Measurements from ENCODE around the gene RNF212. TPM values are rescaled to one million over a fixed set of nuclear protein-coding genes. Genes with fewer than 3 reads are reported as not detected.
"Not testable (repeated sequence)": the region's sequence is repeated elsewhere in the genome, so short reads cannot be mapped to it uniquely, and the experiment has no call there.

Gene RNF212, protein sequence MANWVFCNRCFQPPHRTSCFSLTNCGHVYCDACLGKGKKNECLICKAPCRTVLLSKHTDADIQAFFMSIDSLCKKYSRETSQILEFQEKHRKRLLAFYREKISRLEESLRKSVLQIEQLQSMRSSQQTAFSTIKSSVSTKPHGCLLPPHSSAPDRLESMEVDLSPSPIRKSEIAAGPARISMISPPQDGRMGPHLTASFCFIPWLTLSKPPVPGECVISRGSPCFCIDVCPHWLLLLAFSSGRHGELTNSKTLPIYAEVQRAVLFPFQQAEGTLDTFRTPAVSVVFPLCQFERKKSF
- 5.8 TPM for total RNA-seq

DNA sequence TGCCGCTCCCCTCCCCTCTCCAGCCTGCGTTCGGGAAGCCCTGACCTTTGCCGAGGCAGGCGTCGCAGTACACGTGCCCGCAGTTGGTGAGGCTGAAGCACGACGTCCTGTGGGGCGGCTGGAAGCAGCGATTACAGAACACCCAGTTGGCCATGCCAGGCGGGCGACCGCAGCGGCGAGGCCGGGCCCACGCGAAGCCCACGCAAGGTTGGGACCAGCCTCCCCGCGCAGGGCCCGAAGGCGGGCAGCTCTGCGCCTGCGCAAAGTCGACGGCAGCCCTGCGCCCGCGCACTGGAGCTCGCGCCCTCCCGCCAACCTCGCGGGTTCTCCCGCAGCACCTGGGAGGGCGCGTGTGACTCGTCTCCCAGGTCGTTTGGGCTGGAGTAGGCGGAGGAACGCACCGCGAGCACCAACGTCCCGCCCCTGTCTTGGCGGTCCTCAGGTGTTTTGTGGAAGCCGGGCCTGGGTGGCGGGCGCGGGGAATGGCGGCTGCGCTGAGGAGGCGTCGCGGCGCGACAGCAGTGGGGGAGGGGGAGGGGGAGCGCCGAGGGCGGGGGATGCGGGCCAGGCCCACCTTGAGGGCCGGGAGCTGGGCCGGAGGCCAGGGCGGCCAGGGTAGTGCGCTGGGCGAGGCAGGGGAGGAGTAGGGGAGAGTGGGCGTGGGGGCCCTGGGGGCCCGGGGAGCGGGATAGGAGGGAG is at the start of gene RNF212:
RNF212 (minus strand) TSS at position 254 of the 699 bp plus-strand sequence; CDS start at position 154, 100 bp downstream.
- DNase-seq (ENCODE audit: low spot score): no peak

DNA sequence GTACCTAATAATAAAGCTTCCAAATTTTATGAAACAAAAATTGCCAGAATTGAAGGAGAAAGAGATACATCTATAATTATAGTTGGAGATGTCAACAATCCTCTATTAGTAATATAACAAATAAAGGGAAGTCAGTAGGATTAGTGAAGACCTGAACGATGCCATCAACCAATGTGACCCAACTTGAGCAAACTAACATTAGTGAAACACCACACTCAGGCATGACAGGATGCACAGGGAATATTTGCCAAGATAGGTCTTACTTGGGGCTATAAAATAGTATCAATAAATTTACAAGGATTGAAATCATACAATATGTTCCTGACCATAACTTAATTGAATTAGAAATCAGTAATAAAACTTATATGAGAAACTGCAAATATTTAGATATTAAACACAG is 47.0 kb upstream of the RNF212 start:
- DNase-seq (ENCODE audit: low spot score): no peak

DNA sequence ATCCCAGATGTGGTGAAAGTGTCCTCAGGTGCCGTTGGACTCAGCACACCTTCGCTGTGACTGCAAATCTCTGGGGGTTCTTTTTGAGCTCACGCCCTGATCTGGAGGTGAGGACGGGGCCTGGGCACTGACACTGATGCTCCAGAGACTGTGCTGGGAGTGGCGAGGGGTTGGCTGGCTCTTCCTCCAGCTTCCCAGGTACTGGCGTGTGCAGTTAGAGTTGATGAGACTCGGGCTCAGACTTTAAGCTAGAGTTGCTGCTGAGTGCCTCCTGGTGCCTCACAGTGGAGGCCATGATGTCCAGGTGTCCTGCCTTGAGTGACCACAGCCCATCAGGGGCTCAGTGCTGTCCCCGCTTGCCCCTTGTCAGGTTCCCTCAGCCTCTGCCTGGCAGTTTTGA is 42.7 kb upstream of the RNF212 start:
- no peak for DNase-seq (ENCODE audit: low spot score)

DNA sequence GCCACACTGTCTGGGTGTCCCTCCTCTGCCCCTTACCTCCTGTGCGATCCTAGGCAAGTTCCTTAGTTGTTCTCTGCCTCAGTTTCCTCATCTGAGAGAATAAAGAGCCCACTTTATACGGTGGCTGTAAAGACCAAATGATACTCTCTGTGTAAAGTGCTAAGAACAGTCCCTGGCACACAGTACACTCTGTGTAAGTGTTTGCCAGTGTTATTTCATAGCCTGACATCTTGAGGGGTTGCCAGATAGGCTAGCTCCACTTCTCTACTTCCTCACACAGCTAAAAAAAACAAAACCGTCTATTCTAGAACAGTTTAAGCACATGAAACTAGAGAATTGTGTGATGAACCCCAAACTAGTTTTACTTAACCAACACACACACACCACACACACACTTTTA is 42.0 kb upstream of the RNF212 start:
- DNase-seq (ENCODE audit: low spot score): no peak

DNA sequence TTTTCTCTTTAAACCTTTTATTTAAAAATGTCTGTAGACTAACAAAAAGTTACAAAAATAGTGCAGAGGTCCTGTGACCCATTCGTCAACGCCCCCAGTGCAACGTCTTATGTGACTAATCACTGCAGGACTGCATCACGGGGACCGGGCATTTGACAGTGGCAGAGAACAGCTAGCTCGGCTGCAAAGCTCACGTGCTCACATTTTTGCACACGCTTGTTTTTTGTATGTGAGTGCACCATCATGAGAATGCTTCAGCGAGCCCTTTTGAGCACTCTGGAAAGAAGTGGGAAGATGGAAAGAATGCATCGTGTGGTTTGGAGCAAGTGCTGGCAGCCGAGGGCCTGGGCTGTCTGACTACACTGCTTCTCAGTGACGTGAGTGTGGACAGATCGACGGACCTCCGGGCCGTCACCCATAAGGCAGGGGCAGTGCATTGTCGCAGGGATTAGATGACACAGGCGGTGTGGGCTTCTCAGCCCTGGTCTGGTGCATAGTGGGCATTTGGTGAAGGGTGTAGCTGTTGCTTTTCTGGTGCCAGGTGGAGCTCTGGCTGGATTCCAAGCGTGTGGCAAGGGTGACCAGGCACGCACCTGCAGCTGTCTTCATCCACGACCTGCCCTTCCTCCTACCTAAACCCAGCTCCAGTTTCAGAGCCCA is 41.3 kb upstream of the RNF212 start:
- DNase-seq (ENCODE audit: low spot score): no peak

DNA sequence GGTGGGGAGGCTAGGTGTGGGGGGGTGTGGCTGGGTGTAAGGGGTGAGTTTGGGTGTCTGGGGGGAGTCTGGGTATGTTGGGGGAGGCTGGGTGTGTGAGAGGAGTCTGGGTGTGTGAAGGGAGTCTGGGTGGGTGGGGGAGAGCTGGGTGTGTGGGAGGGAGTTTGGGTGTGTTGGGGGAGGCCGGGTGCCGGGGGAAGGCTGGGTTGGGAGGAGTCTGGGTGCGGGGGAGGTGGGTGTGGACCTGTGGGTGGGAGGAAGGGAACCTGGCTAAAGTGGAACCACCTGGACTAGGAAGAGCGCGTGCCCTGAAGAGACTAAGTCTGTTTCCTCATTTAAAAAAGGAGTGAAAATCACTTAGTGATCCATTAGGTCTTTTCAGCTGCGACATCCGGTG is 40.8 kb upstream of the RNF212 start:
- no peak for DNase-seq (ENCODE audit: low spot score)

DNA sequence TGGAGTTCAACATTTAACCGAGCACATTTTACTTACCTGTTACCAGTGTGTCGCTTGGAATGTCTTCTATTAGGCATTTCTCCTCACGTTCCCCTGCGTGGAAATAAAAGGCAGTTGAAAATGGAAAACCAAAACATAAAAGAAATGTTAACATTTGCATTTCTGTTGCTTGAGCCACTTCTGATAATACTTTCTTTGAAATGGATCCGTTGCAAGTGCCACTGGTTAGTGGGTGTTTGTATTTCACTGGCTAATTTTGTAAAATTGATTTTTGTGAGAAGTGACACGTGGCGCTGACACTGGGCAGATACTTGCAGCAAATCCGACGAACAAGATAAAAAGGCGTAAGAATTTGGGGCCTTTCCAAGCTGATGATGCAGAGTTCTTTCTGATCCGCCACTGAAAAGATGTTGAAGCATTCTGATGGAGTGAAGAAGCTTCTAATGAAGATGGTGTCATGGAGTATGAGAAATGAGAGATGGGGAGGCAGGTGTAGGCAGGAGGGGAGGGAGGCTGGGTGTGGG is 40.3 kb upstream of the RNF212 start:
- no peak for DNase-seq (ENCODE audit: low spot score)

DNA sequence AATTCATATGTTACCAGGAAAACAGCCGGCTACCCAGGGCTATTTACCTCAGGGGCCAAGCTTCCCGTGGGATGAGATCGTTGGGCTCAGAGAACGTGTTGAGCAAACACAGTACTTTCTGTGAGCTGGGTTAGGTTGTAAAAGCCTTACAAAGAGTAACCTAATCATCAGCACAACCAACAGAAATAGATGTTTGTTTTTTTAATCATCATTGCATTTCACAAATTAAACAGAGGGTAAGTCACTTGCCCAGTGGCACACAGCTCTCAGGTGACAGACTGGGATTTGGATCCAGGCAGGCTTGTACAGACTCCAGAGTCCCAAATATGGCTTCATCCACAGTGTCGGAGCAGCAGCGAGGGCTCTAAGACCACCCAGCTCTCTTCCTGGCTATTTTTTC is 38.9 kb upstream of the RNF212 start:
- DNase-seq (ENCODE audit: low spot score): no peak

DNA sequence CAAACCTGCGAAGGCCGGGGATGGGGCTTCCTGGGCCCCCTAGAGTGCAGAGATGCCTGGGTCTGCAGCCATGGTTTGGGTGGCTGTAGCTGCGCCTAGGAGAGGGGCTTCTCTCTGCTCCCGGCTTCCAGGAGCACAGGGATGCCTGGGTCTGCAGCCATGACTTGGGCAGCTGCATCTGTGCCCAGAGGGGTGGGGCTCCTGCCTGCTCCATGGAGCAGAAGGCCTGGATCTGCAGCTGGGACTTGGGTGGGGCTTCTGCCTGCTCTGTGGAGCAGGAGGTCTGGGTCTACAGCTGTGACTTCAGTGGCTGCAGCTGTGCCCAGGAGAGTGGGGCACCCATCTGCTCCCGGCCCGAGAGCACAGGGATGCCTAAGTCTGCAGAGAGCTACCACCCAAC is 38.2 kb upstream of the RNF212 start:
- no peak for DNase-seq (ENCODE audit: low spot score)

DNA sequence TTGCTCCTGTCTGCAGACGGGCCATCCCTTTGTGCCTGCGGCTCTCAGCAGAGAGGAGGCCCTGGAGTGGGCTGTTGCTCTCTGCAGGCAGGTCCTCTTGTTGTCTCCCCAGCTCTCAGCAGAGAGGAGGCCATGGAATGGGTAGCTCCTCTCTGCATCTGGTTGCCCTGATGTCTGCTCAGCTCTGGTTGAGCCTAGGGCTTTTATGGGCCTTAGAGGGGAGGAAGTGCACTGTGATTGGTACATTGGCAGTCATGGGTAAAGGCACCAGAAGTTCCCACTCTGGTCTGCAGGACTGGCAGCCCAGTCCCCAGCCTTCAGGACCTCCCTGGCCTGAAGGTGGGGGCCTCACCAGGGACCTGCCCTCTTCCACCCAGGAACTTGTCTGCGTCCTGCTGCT is 37.5 kb upstream of the RNF212 start:
- DNase-seq (ENCODE audit: low spot score): no peak

DNA sequence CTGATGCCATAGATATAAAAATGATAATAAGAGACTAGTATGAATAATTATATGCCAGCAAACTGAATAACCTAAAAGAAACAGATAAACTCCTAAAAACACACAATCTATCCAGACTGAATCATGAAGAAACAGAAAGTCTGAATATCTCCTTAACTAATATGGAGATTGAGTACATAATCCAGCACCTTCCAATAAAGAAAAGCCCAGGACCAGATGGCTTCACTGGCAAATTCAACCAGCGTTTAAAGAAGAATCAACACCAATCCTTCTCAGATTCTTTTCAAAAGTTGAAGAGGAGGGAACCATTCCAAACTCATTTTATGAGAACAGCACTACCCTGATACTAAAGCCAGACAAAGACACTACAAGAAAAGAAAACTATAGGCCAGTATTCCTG is 26.5 kb upstream of the RNF212 start:
- no peak for DNase-seq (ENCODE audit: low spot score)

DNA sequence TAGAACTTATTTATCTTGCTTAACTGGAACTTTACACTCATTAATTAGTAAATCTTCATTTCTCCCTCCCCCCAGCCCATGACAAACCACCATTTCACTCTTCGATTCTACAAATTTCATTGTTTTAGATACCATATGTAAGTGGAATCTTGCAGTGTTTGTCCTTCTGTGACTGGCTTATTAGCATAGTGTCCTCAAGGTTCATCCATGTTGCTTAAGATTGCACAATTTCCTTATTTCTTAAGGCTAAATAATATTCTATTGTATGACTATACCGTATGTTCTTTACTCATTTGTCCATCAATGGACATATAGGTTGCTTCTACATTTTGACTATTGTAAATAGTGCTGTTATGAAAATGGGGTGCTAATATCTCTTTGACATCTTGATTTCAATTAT is 24.5 kb upstream of the RNF212 start:
- DNase-seq (ENCODE audit: low spot score): no peak

DNA sequence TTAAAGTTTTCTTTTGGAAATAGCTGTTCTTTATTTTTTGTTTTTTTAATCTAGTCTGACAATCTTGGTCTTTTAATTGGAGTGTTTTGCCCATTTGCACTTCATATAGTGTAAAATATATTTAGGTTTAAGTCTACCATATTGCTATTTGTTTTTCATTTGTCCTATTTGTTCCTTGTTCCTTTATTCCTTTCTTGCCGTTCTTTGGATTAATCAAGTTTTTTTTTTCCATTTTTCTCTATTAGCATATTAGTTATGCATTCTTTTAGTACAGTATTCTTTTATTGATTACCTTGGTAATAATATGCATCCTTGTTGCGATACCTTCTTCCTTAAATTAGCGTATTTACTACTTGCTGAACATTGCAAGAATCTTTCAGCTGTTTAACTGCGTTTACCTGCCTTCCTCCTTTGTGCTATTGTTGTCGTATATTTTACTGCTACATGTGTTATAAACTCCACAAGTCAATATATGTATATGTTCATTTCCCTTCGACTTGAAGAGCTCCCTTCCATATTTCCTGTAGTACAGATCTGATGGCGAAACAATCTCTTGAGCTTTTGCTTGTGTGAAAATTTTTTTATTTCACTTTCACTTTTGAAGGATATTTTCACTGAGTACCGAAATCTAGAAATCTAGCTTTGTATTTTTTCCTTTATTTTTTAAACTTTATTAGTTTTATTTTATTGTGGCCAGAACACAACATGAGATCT is 23.9 kb upstream of the RNF212 start:
- no peak for DNase-seq (ENCODE audit: low spot score)

DNA sequence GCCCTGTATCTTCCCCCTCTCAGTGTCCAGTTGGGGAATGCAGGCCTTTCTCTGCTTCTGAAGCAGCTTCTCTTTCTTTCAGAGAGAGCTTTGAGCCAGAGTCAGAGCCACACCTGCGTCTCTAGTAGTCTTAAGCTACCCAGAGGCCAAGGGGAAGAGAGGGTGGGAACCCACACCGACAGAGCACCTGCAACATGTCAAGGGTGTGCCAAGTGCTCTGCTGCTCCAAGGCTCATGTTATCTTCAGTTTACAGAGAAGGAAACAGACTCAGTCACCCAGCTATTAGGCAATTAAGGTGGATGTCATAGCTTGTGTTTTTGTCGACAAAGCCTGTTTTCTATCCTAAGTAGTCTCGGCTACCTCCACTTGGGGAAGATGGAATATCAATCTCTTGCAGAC is 22.7 kb upstream of the RNF212 start:
- no peak for DNase-seq (ENCODE audit: low spot score)

DNA sequence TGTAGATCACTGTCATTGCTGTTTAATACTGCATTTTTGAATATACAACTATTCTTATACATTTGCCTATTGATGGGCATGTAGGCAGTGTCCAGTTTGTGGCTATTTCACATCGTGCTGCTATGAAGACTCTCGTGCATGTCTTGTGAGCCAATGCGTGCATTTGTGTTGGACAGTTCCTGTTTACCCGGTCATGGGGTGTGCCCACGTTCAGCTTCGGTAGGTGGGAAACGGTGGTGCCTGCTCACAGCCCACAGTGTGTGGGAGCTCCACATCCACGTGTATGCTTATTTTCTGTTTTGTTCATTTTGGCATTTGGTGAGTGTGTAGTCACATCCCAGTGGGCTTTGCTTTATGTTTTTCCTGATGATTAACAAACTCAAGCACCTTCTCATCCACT is 19.7 kb upstream of the RNF212 start:
- no peak for DNase-seq (ENCODE audit: low spot score)

DNA sequence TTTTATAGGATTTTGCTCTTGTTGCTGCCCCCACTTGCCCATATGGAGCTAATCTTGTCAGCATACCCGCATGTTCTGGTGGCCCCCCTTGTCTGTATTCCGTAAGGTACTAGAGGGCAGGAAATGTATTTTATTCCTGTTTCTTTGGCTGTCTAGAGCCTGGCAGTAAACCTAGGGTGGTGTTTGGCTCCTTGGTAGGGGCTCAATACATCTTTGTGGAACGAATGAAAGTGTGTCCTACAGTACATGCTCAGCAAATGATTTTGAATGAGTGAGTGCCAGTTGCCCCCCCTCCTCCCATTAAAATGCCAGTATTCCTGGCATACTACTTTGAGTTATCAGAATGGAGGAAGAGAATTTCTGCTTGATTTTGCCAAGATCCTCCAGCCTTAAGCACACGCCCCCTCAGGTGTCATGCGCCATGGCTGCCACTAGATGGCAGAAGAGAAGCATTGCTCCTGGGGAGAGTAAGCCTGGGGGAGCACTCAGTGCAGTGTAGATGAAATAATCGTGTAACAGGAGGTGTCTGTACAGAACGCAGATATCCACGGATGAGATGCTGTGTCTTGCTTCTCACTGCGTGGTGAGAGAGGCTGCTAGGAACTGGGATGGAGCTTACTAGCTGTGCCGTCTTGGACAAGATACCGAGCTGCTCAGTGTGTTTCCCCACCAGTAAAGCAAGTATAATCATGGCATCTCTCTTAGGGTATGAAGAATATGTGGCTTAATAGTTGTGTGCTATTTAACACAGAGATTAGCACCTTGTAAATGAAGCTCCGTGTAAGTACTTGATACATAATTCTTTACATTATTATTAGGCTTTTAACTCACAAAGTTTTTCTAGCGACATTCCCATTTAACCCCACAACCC is 17.2 kb upstream of the RNF212 start:
- DNase-seq (ENCODE audit: low spot score): peak; percentile 64

DNA sequence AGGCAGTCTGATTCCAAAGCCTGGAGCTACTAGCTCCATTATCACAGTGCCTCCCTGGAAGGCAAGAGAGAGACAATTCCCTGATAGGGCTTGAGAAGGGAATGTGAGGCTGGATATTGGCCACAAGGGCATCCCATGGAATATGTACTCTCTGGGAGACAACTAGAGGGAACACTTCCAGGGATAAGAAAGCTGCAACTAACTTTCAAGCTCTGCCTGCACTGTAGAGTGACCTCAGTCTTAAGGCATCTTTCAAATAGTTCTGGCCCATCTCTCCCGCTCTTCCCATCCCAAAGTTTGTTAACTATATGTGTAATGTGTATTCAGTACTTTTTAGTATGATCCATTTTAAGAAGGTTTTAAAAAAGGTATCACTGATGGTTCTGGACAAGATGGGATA is 13.1 kb upstream of the RNF212 start:
- no peak for DNase-seq (ENCODE audit: low spot score)

DNA sequence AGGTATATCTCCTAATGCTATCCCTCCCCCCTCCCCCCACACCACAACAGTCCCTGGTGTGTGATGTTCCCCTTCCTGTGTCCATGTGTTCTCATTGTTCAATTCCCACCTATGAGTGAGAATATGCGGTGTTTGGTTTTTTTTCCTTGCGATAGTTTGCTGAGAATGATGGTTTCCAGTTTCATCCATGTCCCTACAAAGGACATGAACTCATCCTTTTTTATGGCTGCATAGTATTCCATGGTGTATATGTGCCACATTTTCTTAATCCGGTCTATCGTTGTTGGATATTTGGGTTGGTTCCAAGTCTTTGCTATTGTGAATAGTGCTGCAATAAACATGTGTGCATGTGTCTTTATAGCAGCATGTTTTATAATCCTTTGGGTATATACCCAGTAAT is 12.1 kb upstream of the RNF212 start:
- not testable (repeated sequence) for DNase-seq (ENCODE audit: low spot score)

DNA sequence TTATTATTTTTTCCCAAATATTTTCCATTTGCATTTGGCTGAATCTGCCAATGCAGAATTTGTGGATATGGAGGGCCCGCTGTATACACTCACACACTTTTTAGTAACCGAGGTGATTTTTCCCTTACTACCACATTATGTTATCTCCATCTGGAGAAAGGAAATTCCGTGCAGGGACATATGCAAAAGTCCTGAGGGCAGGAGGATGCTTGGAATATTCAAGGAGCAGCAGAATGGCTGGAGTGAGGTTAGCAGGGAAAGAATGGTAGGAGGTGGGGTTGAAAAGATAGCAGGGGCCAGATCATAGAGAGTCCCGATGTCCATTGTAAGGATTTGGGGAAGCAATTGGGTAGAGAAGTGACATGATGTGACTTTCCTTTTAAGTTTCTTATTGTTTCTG is 11.5 kb upstream of the RNF212 start:
- DNase-seq (ENCODE audit: low spot score): no peak

DNA sequence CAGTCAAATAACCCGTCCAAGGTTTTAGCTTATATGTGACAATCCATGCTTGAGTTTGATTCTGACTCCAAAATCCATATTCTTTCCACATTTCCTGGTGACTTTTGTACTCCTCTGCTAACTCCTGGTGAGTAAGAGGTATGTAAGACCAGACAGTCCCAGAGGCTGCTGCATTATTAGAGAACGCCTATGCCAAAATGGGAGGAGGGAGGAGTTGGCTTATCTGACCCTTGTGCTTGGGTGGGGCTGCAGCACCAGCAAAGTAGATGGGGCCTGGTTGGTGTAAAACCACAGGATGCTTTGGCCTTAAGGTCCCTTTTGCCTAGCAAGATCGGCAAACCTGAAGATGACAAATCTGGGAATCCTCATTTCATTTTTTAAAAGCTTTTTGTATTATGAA is 9.1 kb upstream of the RNF212 start:
- DNase-seq (ENCODE audit: low spot score): no peak

DNA sequence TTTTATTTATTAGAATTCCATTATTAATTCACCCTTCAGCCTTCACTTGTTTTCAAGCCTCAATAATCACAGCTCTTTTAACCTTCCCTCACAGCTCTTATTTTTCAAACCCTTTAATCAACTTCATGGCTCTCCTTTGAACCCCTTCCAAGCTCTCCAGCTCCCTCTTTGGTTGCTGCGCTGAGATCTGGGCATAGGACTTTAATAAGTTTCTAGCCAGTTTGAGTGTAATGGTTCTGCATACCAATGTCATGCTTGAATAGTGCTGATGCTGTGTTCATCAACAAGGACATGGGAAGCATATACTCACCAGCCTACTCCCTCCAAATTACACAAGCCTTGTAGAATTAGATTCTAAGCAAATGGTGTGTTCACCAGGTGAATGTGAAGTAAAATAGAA is 3.5 kb upstream of the RNF212 start:
- DNase-seq (ENCODE audit: low spot score): no peak
